ENCODE measurements around the gene HSPA12B.

DNA sequence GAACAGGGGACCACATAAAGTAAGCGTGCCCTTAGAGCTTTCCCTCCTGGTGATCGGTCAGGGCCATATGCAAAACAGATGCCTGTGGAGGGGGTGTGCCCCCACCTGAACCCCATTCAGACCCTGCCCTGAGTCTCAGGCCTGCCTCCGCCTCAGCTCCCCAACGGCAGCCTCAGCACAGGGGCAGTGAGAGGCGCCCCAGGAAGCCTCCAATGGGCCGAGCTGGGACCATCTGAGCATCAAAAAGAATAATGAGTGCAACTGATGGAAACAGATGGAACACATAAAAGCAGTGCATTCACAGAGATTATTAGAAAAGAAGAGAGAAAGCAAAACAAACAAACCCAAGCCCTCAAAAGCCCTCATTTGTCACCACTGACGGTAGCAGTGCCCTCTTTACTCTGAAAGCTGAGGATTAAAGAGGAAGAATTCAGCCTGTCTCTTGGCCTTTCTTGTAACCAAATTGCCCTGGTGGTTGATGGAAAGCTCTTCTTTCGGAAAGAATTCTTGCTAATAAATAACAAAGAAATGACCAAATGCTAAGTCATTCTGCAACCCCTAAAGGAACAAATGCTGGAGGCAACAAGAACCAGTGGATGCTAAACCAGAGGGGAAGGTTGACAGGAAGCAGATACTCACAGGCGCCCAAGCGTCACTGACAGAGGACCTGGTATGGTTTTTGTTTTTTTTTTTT, 28.3 kb downstream of the HSPA12B start:
- TF ChIP-seq, protein P1, sequence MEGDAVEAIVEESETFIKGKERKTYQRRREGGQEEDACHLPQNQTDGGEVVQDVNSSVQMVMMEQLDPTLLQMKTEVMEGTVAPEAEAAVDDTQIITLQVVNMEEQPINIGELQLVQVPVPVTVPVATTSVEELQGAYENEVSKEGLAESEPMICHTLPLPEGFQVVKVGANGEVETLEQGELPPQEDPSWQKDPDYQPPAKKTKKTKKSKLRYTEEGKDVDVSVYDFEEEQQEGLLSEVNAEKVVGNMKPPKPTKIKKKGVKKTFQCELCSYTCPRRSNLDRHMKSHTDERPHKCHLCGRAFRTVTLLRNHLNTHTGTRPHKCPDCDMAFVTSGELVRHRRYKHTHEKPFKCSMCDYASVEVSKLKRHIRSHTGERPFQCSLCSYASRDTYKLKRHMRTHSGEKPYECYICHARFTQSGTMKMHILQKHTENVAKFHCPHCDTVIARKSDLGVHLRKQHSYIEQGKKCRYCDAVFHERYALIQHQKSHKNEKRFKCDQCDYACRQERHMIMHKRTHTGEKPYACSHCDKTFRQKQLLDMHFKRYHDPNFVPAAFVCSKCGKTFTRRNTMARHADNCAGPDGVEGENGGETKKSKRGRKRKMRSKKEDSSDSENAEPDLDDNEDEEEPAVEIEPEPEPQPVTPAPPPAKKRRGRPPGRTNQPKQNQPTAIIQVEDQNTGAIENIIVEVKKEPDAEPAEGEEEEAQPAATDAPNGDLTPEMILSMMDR (IDR thresholded peaks at IDR 0.05), result no peak
- TF ChIP-seq POLR2A (IDR thresholded peaks at IDR 0.05) (no peak), POLR2AphosphoS5 (IDR thresholded peaks at IDR 0.05) (no peak)

Measured in prostate gland (tissue), 2 donors.